NCI-H2196 treated with DMSO at 0.1 percent for 48 hours (cell line): Measurements from ENCODE around the gene CGNL1.

Experiments used
- DNase-seq: peaks from one replicate; lab custom pipeline; 2025; ENCODE audit not compliant: unreplicated experiment; lab: John Stamatoyannopoulos, UW

Gene CGNL1

GRCh38 chr15:57385923-57386390 is 9.7 kb downstream of the CGNL1 start:
- no peak for DNase-seq

GRCh38 chr15:57386976-57387375 is 10.7 kb downstream of the CGNL1 start:
- DNase-seq, result no peak

GRCh38 chr15:57387564-57388076 is 11.3 kb downstream of the CGNL1 start:
- no peak for DNase-seq

GRCh38 chr15:57388464-57388863 is 12.2 kb downstream of the CGNL1 start:
- no peak for DNase-seq

- DNase-seq, result no peak
Measured at GRCh38 chr15:57389991-57390390, 13.7 kb downstream of the CGNL1 start.

GRCh38 chr15:57390583-57390982 is 14.3 kb downstream of the CGNL1 start:
- DNase-seq, result no peak

- no peak for DNase-seq
Measured at GRCh38 chr15:57391537-57391936, 15.2 kb downstream of the CGNL1 start.

GRCh38 chr15:57393061-57393460 is 16.8 kb downstream of the CGNL1 start:
- DNase-seq, result no peak

- DNase-seq, result no peak
Measured at GRCh38 chr15:57395292-57395691, 19.0 kb downstream of the CGNL1 start.

GRCh38 chr15:57398336-57398735 is 22.0 kb downstream of the CGNL1 start:
- no peak for DNase-seq

GRCh38 chr15:57401546-57401945 is 25.2 kb downstream of the CGNL1 start:
- no peak for DNase-seq

- DNase-seq, result no peak
Measured at GRCh38 chr15:57403017-57403416, 26.7 kb downstream of the CGNL1 start.

GRCh38 chr15:57403566-57404325 is 27.4 kb downstream of the CGNL1 start:
- no peak for DNase-seq

- no peak for DNase-seq
Measured at GRCh38 chr15:57405133-57405532, 28.8 kb downstream of the CGNL1 start.

GRCh38 chr15:57406062-57406772 is 29.9 kb downstream of the CGNL1 start:
- DNase-seq, result no peak

- no peak for DNase-seq
Measured at GRCh38 chr15:57410373-57410772, 34.1 kb downstream of the CGNL1 start.

GRCh38 chr15:57411945-57412768 is 35.9 kb downstream of the CGNL1 start:
- DNase-seq, result no peak

- DNase-seq, result no peak
Measured at GRCh38 chr15:57415602-57416001, 39.3 kb downstream of the CGNL1 start.

GRCh38 chr15:57418635-57419034 is 42.3 kb downstream of the CGNL1 start:
- no peak for DNase-seq

- DNase-seq, result no peak
Measured at GRCh38 chr15:57419335-57419734, 43.0 kb downstream of the CGNL1 start.

GRCh38 chr15:57421110-57421509 is 44.8 kb downstream of the CGNL1 start:
- DNase-seq, result no peak
